ENCODE measurements around the gene KLHDC8B.

- no peak for TF ChIP-seq EZH2 (IDR thresholded peaks at IDR 0.05)
- no peak for TF ChIP-seq POLR2AphosphoS5 (IDR thresholded peaks at IDR 0.05; ENCODE audit: borderline replicate concordance, low read depth, low read length)
Observed at GRCh38 chr3:49122451-49122850, 48.9 kb upstream of the KLHDC8B start.

Data from SK-N-MC (cell line).